Aorta (tissue), 5 donors: ENCODE data around the gene UPK3A. TPM values are rescaled to one million over a fixed set of nuclear protein-coding genes. Genes with fewer than 3 reads are reported as not detected.

Source experiments
- ATAC-seq: fragments of 200-7000 bp; cut with Tn5 transposase; one replicate; pipeline ENCODE4 v1.9.1; 2022; ENCODE audit warnings: moderate library complexity; ENCODE audit not compliant: low FRiP score
- DNase-seq, 2 donors: peaks; one replicate each; pipeline ENCODE4 v3.0.0-alpha.2; 2020
- H3K27ac ChIP-seq, 2 donors: one replicate each; pipeline ENCODE4 v1.5.1; 2013; ENCODE audit warnings: low read length in 2 of 2, mild to moderate bottlenecking in 2 of 2, moderate library complexity in 2 of 2, control low read depth in 1 of 2, inconsistent platforms in 1 of 2, low read depth in 1 of 2
- H3K27me3 ChIP-seq, 2 donors: one replicate each; pipeline ENCODE4 v1.6.1; 2013; ENCODE audit warnings: control low read depth in 1 of 2, low read length in 1 of 2, mild to moderate bottlenecking in 1 of 2, moderate library complexity in 1 of 2; ENCODE audit not compliant: insufficient read depth in 2 of 2, control insufficient read depth in 1 of 2
- H3K36me3 ChIP-seq, 2 donors: one replicate each; pipeline ENCODE4 v1.6.1; 2013; ENCODE audit warnings: control low read depth in 1 of 2, low read length in 1 of 2, mild to moderate bottlenecking in 1 of 2; ENCODE audit not compliant: insufficient read depth in 2 of 2, control insufficient read depth in 1 of 2
- H3K4me1 ChIP-seq, 2 donors: one replicate each; pipeline ENCODE4 v1.6.1; 2013; ENCODE audit warnings: low read length in 2 of 2, control low read depth in 1 of 2, mild to moderate bottlenecking in 1 of 2, moderate library complexity in 1 of 2; ENCODE audit not compliant: insufficient read depth in 2 of 2, control insufficient read depth in 1 of 2
- H3K4me3 ChIP-seq, 2 donors: one replicate each; pipeline ENCODE4 v1.5.1; 2013; ENCODE audit warnings: low read length in 2 of 2, control low read depth in 1 of 2, mild to moderate bottlenecking in 1 of 2
- H3K9me3 ChIP-seq: one replicate; pipeline ENCODE4 v1.6.1; 2013; ENCODE audit warnings: mild to moderate bottlenecking, low read length; ENCODE audit not compliant: control insufficient read depth
- WGBS, 2 donors: extraction: QIAGEN DNeasy Blood & Tissue Kit; methylation state at CpG; one replicate each; pipeline ENCODE4 v1.1.7; 2013; 5-methylcytosine and 5-hydroxymethylcytosine counted together
- intact Hi-C, 2 donors: fragments of 100-400 bp; cut with DNase I; formaldehyde crosslinking; loops; one replicate each; pipeline versions ENCODE4 v1.14.2 to v1.15.0; 2022
- polyA plus RNA-seq, 2 donors: library from polyadenylated mRNA; stranded (reverse); fragments of 200-250 nt; gene quantifications; one replicate each; pipeline ENCODE4 v1.2.3, GENCODE V29; 2013
- total RNA-seq, 2 donors: library from RNA; stranded (reverse); fragmentation: NEBNext Ultra II Directional; extraction: Animal tissue kit (Norgen Biotek cat#: 25700); gene quantifications; one replicate each; pipeline ENCODE4 v1.2.1, GENCODE V29; 2021
- donor health status: healthy with polysubstance abuse.
- donor health status: Bipolar disorder and iron deficiency.
- donor health status: DM: no; HTN: no; CAD: no.
- donor health status: DM: no; HTN: no; CAD: no.
- donor health status: DM: yes; HTN: yes; CAD: no.

The UPK3A gene
- total and polyA plus RNA-seq, 4 donors, result not detected

DNA sequence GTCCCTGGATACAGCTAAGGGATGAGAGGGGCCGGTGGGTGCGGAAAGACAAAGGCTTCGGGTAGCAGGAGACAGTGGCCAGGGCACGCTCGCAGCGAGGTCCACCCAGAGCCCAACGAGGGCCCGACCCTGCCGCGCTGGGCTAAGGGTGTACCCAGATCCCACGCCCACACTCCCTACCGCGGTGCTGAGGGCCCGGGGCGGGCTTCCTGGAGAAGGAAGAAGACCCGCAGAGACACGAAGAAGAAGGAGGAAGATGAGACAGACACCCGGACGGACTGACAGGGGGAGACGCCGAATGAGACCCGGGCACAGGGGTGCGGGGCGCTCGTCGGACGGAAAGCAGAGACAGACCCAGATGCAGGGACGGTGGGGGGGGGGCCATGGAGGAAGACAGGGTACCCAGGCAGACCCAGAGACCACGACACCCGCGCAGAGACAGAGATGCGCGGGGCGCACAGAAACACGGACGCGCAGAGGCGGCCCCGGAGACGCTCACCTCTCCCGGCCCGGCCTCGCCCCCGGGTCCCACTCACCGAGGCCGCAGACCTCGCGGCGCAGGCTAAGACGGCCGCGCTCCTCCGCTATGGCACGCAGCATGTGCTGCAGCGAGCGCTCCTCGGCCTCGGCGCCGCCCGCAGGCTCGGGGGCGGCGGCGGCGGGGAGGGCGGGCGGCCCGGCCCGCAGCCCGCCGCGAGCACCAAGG lies 44.5 kb upstream of the UPK3A start:
- WGBS, 2 donors, result 1% methylated on average over 52 to 73 of the region's 73 CpGs
- H3K4me1 ChIP-seq, result no peaks in the 10 kb centered on the region
- no peak for DNase-seq

DNA sequence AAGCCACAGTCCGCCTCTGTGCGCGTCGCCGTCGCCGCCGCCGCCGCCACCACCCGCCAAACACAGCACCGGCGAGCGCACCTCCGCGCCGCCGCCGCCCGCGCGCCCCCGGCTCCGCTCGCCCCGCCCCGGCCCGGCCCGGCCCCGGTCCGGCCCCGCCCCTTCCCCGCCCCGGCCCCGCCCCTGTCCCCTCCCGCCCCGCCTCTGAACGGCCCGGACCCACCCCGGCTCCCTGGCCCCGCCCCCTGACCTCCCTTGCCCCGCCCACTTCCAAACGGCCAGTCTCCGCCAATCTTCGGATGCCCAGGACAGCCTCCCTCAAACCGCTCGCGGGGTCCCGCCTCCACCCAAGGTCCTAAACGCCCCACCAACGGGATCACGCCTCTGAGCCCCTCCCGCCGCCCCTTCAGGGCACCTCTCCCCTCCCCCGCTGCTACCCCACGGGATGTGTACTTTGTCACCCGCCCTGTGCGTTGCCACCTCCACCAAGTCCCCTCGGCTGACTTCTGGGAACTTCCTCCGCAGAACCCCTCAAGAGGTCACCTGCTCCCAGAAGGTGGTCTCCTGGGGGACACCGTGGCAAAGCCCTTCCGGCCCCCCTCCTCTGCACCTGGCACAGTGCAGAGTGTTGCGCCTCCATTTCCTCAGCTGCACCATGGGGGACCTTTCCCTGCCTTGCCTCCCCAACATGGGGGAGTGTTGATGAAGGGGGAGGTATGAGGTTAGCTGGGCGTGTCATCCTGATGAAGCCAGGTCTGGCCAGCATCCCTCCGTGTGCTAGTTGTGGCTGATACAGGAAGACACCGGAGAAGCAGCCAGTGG lies 43.7 kb upstream of the UPK3A start, which contains the start of gene KIAA0930:
Gene KIAA0930 (minus strand): TSS at position 85 of the 822 bp plus-strand sequence. CDS start 191 bp downstream, outside the sequence.
- Histone ChIP-seq H3K4me3 (peak within 1 kb of the TSS; percentile 28 to 79), H3K27me3 (no peaks in the 10 kb centered on the region), H3K27ac (peak within 1 kb of the TSS in 1 of 2 donors; percentile 7), H3K4me1 (no peaks in the 10 kb centered on the region), H3K9me3 (no peaks in the 10 kb centered on the region), H3K36me3 (no peaks in the 10 kb centered on the region)
- DNase-seq (peak; percentile 92 to 97), ATAC-seq (peak; percentile 89)
- intact Hi-C loops, result no loop called here
- WGBS, 2 donors, result 8 to 19% methylated on average over 27 to 66 of the region's 66 CpGs

More for the DNA sequence above, 44.5 kb upstream of the UPK3A start:
- no peaks in the 10 kb centered on the region for H3K36me3 ChIP-seq
- H3K27me3 ChIP-seq, result no peaks in the 10 kb centered on the region
- no peaks in the 10 kb centered on the region for H3K9me3 ChIP-seq
- no peak overlapping the region for H3K27ac ChIP-seq
- intact Hi-C loops, result no loop called here
- ATAC-seq, result peak; percentile 52
- H3K4me3 ChIP-seq, result peak overlapping the region; percentile 28 to 79

DNA sequence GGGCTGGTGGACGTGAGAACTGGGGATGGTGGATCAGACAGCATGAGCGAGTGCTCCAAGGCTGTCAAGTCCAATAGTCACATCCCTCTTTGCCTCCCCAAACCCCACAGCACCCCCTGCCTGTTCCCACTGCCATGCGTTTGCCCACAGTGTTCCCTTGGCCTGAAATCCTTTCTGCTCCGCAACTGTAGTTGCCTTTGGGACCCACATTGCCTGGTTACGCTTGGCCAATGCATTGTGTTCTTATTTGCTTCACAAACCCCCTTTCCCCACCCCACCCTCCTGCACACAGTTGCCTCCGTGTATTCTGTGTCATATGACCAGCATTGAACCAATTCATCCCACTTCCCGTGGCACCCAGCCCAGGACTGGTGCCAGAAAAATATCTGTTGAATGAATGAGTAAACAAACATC lies 42.0 kb upstream of the UPK3A start:
- WGBS, 2 donors, result 69 to 76% methylated on average over 7 of the region's 7 CpGs
- Histone ChIP-seq H3K27me3 (no peaks in the 10 kb centered on the region), H3K36me3 (no peaks in the 10 kb centered on the region), H3K27ac (no peak overlapping the region), H3K4me3 (no peak overlapping the region), H3K4me1 (no peaks in the 10 kb centered on the region), H3K9me3 (no peaks in the 10 kb centered on the region)
- intact Hi-C loops, result no loop called here
- no peak for ATAC-seq
- no peak for DNase-seq

DNA sequence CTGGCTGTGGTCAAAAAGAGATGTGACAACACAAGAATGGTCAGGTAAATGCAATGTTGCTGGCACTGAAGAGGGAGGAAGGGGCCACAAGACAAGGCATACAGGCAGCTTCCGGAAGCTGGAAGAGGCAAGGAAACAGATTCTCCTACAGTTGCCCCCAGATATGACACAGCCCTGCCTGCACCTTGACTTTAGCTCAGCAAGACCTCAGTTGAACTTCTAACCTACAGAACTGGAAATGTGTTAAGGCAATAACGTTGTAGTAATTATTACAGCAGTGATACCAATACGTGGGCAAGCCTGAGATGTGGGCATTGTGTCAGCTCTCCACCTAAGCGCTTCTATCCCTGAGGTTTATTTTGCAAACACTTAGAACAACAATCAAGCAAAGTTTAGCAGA lies 39.8 kb upstream of the UPK3A start:
- Histone ChIP-seq H3K4me3 (no peak overlapping the region), H3K27ac (no peak overlapping the region), H3K9me3 (no peaks in the 10 kb centered on the region), H3K4me1 (no peaks in the 10 kb centered on the region), H3K27me3 (no peaks in the 10 kb centered on the region), H3K36me3 (no peaks in the 10 kb centered on the region)
- no peak for DNase-seq
- intact Hi-C loops, result no loop called here
- ATAC-seq, result no peak
- 90% methylated on average over 4 of the region's 4 CpGs for WGBS, 2 donors

DNA sequence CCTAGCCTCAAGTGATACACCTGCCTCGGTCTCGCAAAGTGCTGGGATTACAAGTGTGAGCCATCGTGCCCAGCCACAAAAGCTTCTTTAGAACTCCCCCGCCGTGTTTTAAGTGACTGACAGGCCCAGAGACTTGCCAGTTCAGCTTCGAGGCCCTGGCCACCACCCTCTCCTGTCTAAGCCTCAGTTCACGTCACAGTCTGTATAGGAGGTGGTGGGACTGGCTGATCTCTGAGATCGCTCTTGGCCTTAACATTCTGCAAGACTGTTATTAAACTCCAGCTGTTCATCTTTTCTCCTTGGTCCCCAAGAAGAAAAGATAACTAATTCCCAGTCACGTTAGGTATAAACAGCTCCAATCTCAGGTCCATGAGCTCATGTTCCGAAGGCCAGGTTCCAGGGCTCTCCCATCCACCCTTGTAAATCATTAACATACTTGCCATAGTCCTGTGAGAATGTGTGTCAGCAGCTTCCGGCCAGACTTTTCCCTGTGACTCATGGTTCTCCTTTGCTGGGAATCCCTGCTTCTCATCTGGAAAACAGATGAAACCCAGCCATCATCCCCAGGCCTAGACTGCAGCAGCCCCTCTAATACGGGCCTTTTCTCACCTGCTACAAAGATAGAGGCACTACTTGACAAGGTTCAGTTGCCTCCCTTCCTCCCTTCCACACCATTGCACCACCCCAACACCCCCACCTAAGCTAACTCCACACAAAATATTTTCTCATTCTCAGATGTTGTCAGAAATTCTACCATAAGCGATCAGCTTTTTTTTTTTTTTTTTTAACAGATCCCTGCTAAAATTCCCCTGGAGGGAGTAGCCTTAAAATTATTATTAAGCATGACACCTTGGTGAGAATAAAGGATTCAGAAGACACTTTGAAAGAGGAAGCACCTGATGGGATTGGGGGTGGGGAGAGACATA lies 38.4 kb upstream of the UPK3A start:
- Histone ChIP-seq H3K4me3 (no peak overlapping the region), H3K4me1 (no peaks in the 10 kb centered on the region), H3K36me3 (no peaks in the 10 kb centered on the region), H3K27ac (peak overlapping the region in 1 of 2 donors; percentile 31), H3K27me3 (no peaks in the 10 kb centered on the region), H3K9me3 (no peaks in the 10 kb centered on the region)
- intact Hi-C loops, result no loop called here
- 38 to 46% methylated on average over 13 of the region's 13 CpGs for WGBS, 2 donors
- DNase-seq, result peak; percentile 78
- peak; percentile 46 for ATAC-seq

DNA sequence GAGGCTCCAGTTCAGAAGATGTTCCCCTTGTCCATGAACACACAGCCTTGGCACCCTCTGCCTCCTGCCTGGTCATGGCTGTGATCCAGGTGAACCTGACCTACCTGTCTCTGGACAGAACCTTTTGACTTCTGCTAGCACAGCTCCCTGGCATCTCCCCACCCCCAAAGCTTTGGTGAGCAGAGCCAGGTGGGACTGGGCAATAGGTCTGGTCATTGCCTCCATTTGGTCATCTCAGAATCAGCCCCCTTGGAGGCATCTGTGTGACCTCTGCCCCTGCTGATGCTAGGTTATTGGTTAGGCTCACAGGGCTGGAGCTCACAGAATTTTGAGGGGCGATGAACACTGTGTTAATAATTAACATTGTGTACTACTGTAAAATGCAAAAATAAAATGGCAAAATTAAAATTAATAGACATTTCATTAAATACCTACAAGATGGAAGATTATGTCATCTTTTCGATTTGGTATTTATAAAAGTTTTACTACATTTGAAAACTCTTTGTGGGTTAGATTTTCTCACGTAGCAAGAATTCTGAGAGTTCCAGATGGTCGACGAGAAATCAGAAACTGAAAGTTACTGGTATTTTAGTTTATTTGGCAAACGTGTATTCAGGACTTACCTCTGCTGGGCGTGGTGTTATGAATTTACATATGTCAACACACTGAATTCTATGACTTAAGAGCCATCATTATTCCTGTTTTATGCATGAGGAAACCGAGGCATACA lies 35.8 kb upstream of the UPK3A start:
- DNase-seq (no peak), ATAC-seq (no peak)
- 46 to 63% methylated on average over 8 of the region's 8 CpGs for WGBS, 2 donors
- Histone ChIP-seq H3K9me3 (no peaks in the 10 kb centered on the region), H3K27me3 (no peaks in the 10 kb centered on the region), H3K27ac (no peak overlapping the region), H3K4me1 (no peaks in the 10 kb centered on the region), H3K36me3 (no peaks in the 10 kb centered on the region), H3K4me3 (no peak overlapping the region)
- intact Hi-C loops, result no loop called here

DNA sequence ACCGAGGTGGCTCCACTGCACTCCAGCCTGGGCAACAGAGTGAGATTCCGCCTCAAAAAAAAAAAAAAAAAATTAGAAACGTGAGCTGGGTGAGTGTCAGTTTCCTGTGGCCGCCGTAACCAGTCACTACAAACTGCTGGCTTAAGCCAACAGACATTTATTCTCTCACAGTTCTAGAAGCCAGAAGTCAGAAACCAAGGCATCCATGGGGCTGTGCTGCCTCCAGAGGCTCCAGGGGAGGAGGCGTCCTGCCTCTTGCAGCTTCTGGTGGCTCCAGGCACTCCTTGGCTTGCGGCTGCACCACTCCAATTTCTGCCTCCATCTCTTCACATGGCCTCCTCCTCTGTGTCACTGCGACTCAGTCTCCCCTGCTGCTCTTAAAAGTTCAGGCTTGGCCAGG lies 32.9 kb upstream of the UPK3A start:
- no peak for ATAC-seq
- 70 to 84% methylated on average over 8 of the region's 8 CpGs for WGBS, 2 donors
- intact Hi-C loops, result no loop called here
- Histone ChIP-seq H3K4me1 (no peaks in the 10 kb centered on the region), H3K27ac (no peak overlapping the region), H3K27me3 (no peaks in the 10 kb centered on the region), H3K9me3 (no peaks in the 10 kb centered on the region), H3K36me3 (no peaks in the 10 kb centered on the region), H3K4me3 (no peak overlapping the region)
- DNase-seq, result no peak
